Uterine smooth muscle cell (primary cell): Measurements from ENCODE around the gene MRPS15. TPM values are rescaled to one million over a fixed set of nuclear protein-coding genes. Genes with fewer than 3 reads are reported as not detected.

Experiments
- total RNA-seq: library from RNA; depleted of rRNA; stranded (reverse); fragments of >200 nt; gene quantifications from 2 replicates; pipeline ENCODE4 v1.2.3, GENCODE V29; 2014

The MRPS15 gene
- 64.0 and 90.6 TPM in 2 replicates for total RNA-seq

GRCh38 chr1:36463803-36464604 lies at the start of gene MRPS15:
TSS of gene MRPS15 (minus strand) at chr1:36464384. CDS start at chr1:36464275, 109 bp downstream.

GRCh38 chr1:36482724-36483388 lies 18.7 kb upstream of the MRPS15 start, which contains the start of gene CSF3R:
TSS of gene CSF3R (minus strand) at chr1:36482913. CDS start at chr1:36479496, 3,417 bp downstream.

DNA sequence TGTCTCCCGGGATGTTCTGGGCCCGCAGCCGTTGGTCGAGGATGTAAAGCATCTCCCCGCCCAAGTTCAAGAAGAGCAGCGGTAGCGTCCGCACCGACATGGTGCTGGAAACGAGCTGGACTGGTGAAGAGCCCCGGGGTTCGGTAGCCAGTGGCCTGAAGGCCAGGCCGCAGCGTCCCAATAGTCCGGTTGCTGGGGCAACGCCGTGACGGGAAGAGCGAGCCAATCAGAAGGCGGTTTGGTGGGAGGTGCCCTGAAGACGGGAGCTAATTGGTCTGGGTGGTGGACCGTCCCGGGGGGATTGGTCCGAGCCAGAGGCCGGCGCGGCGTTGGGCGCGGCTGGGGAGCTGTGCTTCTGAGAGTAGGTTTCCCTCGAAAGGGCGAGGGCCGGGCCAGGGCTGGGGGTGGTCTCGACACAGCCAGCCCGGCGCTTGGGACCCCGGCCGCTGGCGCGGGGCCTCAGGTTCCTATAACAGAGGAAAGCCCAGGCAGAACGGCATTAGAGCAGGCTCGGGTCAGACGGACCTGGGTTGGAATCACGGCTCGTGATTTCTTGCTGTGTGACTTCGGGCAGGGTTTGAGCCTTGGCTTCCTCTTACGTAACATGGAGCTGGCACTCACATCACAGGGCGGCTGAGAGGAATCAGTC lies 13.8 kb downstream of the MRPS15 start, which contains the start of gene OSCP1:
OSCP1 (minus strand) TSS at position 182 of the 649 bp plus-strand sequence; CDS start at position 100, 82 bp downstream.

Other genes with a start within 250 kb of the MRPS15 start
- 84.1 and 146 TPM in 2 replicates for gene THRAP3, start 239.9 kb downstream of the MRPS15 start, total RNA-seq
- 3.1 and 6.2 TPM in 2 replicates for gene SH3D21, start 158.0 kb downstream of the MRPS15 start, total RNA-seq
- 233 and 252 TPM in 2 replicates for gene EVA1B, start 140.7 kb downstream of the MRPS15 start, total RNA-seq
- 17.6 and 19.9 TPM in 2 replicates for gene STK40, start 78.5 kb downstream of the MRPS15 start, total RNA-seq
- 9.5 and 12.0 TPM in 2 replicates for gene LSM10, start 66.5 kb downstream of the MRPS15 start, total RNA-seq
- 7.7 and 15.5 TPM in 2 replicates for gene OSCP1, start 13.9 kb downstream of the MRPS15 start, total RNA-seq
- gene CSF3R, start 18.5 kb upstream of the MRPS15 start, total RNA-seq = 0.11 and 0.12 TPM in 2 replicates